Urothelium cell line (cell line): ENCODE data around the gene SHB.

Experiments
- DNase-seq: peaks from one replicate; pipeline ENCODE4 v3.0.0; 2011; ENCODE audit warnings: low spot score, mixed read lengths
- FAIRE-seq: peaks from 2 replicates; lab custom pipeline; 2011; peaks lifted over from hg19 to GRCh38; lab: Jason Lieb, UNC

SHB gene

GRCh38 chr9:37873955-37874354, 195.1 kb downstream of the SHB start:
- DNase-seq = no peak
- FAIRE-seq = no peak

- DNase-seq (no peak), FAIRE-seq (no peak)
These were observed 198.2 kb downstream of the SHB start for GRCh38 chr9:37870799-37871176.

- FAIRE-seq = no peak
These were observed 198.8 kb downstream of the SHB start for GRCh38 chr9:37870081-37870798.

More at GRCh38 chr9:37870081-37870798, 198.8 kb downstream of the SHB start:
- DNase-seq = no peak
